HG02623 (cell line): ENCODE measurements around the gene FSIP1.

ENCODE experiments used
- ATAC-seq: cut with Tn5 transposase; IDR thresholded peaks from one replicate; pipeline ENCODE4 v1.9.1; 2021; ENCODE audit warnings: moderate library complexity; ENCODE audit not compliant: unreplicated experiment

The FSIP1 gene

DNA sequence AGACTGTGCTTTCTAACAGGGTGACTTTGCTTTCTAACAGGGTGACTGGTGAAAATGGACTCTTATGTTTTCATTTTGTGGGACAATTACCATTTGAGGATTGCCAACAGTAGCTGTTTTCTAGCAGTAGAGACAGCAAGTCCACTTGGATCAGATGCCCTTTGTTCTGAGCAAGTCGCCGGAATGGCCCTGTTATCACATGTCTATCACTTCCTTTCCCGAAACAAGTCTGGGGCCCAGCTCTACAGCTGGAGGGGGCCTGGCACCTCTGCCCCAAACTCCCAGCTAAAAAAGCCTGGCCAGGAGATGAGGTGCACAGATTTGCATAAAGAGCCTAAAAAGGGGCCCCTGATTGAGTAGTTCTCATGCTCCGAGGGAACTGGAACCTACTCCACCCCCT is 157.2 kb downstream of the FSIP1 start:
- ATAC-seq = no peak

- no peak for ATAC-seq
These were observed 157.8 kb downstream of the FSIP1 start for GRCh38 chr15:39624806-39625205.

GRCh38 chr15:39623529-39623931 is 159.1 kb downstream of the FSIP1 start:
- peak; percentile 75 for ATAC-seq

- no peak for ATAC-seq
These were observed 159.8 kb downstream of the FSIP1 start for GRCh38 chr15:39622660-39623516.

GRCh38 chr15:39621976-39622375 is 160.7 kb downstream of the FSIP1 start:
- ATAC-seq = no peak

GRCh38 chr15:39621210-39621609 is 161.4 kb downstream of the FSIP1 start:
- no peak for ATAC-seq

DNA sequence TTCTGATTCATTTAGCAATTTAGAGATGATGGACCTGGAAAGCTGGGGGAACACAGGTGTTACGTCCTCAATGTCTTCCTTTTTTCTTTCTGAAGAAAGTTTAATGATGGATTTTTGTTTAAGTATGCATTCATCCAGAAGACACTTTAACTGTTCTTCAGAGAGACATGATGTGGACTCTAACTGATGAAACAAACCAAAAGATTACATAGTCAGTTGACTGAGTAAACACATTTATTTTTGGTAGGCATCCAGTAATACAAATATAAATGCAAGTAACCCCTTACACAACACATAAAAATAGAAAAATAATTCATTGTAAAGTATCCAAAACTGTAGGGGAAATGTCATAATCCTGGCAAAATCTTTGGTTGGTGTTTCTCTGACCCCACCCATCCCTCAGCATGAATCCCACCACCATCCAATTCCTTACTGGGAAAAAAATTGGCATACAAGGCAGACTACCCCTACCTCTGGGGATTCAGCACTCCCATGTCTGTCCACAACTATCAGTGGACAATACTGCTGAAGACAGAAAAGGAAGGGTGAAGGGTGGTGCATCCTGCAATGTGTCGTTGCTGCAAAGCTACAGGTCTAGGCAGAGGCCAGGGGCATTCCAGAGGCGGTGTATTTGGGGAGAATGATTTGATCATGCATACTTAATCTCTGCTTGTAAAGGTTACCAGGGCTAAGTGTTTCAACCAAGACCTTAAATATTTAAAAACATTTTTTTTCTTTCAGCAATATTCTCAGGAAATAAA is 164.4 kb downstream of the FSIP1 start:
- ATAC-seq = no peak

- no peak for ATAC-seq
These were observed 165.7 kb downstream of the FSIP1 start for GRCh38 chr15:39616731-39617455.

DNA sequence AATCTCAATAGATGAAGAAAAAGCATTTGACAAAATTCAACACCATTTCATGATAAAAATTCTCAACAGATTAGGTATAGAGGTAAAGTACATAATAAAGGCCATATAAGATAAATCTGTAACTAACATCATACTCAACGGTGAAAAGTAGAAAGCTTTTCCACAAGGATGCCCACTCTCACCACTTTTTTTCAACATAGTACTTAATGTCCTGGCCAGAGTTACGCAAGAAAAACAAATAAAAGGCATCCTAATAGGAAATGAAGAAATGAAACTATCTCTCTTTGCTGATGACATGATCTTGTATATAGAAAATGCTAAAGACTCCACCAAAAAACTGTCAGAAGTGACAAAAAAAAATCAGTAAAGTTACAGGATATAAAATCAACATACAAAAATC is 168.8 kb downstream of the FSIP1 start:
- no peak for ATAC-seq

DNA sequence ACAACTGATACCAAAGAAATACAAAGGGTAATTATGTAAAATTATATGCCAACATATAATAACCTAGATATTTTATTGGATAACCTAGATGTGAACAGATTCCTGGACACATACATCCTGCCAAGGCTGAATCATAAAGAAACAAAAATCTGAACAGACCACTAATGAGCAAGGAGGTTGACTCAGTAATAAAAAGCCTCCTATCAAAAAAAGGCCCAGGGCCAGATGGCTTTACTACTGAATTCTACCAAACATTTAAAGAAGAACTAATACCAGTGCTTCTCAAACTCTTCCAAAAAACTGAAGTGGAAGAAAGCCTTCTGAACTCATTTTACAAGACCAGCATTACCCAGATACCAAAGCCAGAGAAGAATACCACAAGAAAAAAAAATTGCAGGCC is 169.4 kb downstream of the FSIP1 start:
- no peak for ATAC-seq

- no peak for ATAC-seq
These were observed 172.0 kb downstream of the FSIP1 start for GRCh38 chr15:39610665-39611064.

DNA sequence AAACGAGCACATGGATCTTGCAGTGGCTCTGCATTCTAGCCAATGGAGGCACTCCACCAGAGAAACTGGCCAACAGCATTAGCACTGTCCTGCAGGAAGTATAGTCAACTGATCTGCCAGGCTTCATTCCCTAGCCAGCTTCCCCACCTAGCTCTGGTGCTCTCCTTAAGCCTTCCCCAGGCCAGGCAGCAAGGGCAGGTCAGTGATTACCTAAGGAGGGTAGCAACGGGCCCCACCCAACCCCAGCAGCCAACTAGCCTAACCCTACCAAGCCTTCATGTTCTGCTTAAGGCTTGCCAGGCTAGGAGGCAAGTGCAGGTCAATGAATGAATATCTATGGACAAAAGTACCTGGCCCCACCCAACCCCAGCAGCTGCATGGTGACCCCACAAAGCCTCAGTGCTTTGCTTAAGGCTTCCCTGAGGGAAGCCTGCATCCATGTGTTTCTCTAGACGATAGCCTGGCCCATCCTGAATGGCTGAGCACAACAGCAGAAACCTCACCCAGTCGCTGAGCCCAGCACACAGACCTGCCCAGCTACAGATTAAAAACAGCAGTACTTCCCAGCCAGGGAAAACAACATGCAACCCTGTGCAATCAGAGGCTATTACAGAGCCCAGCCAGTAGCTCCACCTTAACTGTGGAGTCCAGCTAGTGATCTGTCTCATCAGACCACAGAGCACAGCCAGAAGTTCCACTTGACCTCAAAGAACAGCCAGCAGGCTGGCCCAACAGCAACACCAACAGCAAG is 173.3 kb downstream of the FSIP1 start:
- no peak for ATAC-seq

GRCh38 chr15:39608185-39609139 is 174.2 kb downstream of the FSIP1 start:
- no peak for ATAC-seq

DNA sequence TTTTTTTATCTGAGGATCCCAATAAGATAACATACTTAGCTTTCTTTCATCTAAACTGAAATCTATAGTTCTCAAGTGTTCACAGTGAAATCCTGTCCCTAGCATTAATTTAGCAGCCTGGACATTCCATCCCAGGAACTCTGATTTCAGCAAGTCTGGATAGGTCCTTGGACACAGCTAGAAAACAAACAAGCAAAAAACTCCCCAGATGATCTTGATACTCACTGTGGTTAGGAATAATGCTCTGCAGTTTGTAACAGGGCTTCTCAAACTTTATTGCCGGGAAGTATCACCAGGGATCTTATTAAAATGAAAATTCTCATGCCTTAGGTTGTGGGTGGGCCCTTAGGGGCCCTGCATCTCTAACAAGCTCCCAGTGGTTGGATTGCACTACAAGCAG is 177.5 kb downstream of the FSIP1 start:
- no peak for ATAC-seq

- ATAC-seq = no peak
These were observed 180.5 kb downstream of the FSIP1 start for GRCh38 chr15:39602143-39602542.

- ATAC-seq = no peak
These were observed 182.8 kb downstream of the FSIP1 start for GRCh38 chr15:39599871-39600270.

DNA sequence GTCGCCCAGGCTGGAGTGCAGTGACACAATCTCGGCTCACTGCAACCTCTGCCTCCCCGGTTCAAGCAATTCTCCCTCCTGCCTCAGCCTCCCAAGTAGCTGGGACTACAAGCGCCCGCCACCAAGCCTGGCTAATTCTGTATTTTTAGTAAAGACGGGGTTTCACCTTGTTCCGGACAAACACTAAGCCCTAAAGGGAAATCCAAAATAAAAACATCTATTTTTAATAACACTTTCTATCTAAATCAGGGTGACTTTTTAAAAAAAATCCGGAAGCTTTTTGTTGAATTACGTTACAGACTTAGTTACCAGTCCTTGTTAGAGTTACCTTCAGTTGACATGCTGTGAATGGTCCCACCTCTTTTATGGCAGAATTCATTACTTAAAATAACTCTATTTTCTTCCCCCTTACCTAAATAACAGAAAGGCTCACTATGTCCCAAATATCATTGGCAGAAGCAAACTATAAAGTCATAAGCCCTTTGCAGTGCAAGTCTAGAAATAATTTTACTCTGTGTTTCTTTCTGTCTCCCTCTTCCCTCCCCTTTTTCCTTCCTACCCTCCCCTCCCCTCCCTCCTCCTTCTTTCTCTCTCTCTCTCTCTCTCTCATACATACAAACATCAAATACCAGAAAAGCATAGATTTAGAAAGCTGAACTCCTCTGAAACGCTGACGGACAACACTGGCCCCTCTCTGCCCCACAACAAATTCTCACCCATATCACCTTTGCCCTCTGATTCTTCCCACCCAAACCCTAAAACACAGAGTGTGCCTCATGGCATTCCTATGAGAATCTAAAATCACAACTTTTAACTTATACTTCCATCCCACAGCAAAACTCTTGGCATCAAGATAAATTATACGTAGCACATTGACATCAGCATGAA is 183.4 kb downstream of the FSIP1 start:
- ATAC-seq = no peak

DNA sequence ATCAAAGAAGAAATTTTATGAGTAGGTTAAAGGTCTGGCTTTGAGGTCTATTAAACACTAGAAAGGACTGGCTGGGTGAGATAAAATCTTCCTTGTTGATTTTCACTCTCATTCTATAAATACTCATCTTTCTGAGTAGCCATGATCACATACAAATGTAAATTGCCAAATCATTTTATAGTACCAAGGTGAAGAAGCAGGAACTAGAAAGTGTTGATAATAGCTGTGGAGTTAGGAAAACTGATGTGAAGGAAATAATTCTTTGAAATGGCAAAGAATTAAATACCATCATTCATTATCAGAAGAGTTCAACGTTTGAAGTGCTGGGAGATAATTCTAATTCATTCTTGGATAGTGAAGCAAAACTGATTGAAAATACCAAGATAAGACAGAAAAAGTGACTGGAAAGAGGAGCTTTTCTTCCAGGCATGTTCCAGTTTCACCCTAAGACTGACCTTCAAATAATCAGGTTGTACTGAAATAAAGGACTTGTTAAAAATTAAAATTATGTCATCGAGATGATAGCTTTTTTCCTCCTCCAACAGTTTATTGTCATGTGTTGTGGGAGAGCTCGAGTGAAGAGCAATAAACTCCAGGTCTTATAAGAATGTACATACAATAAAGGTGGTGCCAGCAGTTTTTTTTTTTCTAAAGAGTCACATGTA is 184.3 kb downstream of the FSIP1 start:
- ATAC-seq = no peak
